Keratinocyte (primary cell): ENCODE results near the gene LGR4. TPM values are rescaled to one million over a fixed set of nuclear protein-coding genes. Genes with fewer than 3 reads are reported as not detected.
A peak's percentile ranks its signal among the peaks of the same experiment; 100 is the strongest.

ENCODE experiments used
- DNase-seq: peaks from one replicate; pipeline ENCODE4 v3.0.0-alpha.2; 2011; ENCODE audit warnings: low read depth, missing footprints, low spot score
- FAIRE-seq: peaks from 2 replicates; lab custom pipeline; 2011; peaks lifted over from hg19 to GRCh38; lab: Jason Lieb, UNC
- H2AFZ ChIP-seq: 2 replicates; pipeline ENCODE4 v1.6.0; 2012; ENCODE audit warnings: low read length, control low read depth, inconsistent platforms; ENCODE audit not compliant: control insufficient read depth
- H3K27ac ChIP-seq: 2 replicates; pipeline ENCODE4 v1.5.1; 2011; ENCODE audit warnings: low read length; ENCODE audit not compliant: control insufficient read depth, insufficient read depth
- H3K27me3 ChIP-seq: 3 replicates; pipeline ENCODE4 v1.6.0; 2011; ENCODE audit warnings: low read length; ENCODE audit not compliant: control insufficient read depth, insufficient read depth; ENCODE audit errors: extremely low read depth
- H3K36me3 ChIP-seq, 2 experiments: 2 replicates in 1 of 2; 3 replicates in 1 of 2; pipeline ENCODE4 v1.5.1; 2011; ENCODE audit warnings: low read length in 2 of 2, mild to moderate bottlenecking in 1 of 2; ENCODE audit not compliant: control insufficient read depth in 2 of 2, insufficient read depth in 2 of 2; ENCODE audit errors: extremely low read depth in 1 of 2
- H3K4me1 ChIP-seq: 3 replicates; pipeline ENCODE4 v1.5.1; 2011; ENCODE audit warnings: low read length; ENCODE audit not compliant: control insufficient read depth, insufficient read depth; ENCODE audit errors: extremely low read depth
- H3K4me2 ChIP-seq: 3 replicates; pipeline ENCODE4 v1.6.0; 2011; ENCODE audit warnings: low read depth, low read length; ENCODE audit not compliant: control insufficient read depth, insufficient read depth; ENCODE audit errors: extremely low read depth
- H3K4me3 ChIP-seq, 3 experiments: fragments of 200-600 bp in 1 of 3; sonication (generic) in 1 of 3; 2 replicates in 2 of 3; 3 replicates in 1 of 3; pipeline ENCODE4 v1.5.1; 2011 to 2016; ENCODE audit warnings: low read length in 3 of 3, mild to moderate bottlenecking in 3 of 3, control low read depth in 2 of 3, inconsistent platforms in 1 of 3, low read depth in 1 of 3, mixed read lengths in 1 of 3, mixed run types in 1 of 3, moderate library complexity in 1 of 3; ENCODE audit not compliant: control insufficient read depth in 2 of 3, insufficient read depth in 2 of 3; ENCODE audit errors: extremely low read depth in 1 of 3
- H3K79me2 ChIP-seq: 2 replicates; pipeline ENCODE4 v1.6.0; 2012; ENCODE audit warnings: low read length; ENCODE audit not compliant: control insufficient read depth, insufficient read depth
- H3K9ac ChIP-seq: 3 replicates; pipeline ENCODE4 v1.6.0; 2011; ENCODE audit warnings: low read length; ENCODE audit not compliant: control insufficient read depth, insufficient read depth; ENCODE audit errors: extremely low read depth
- H3K9me1 ChIP-seq: 3 replicates; pipeline ENCODE4 v1.6.0; 2011; ENCODE audit warnings: low read length; ENCODE audit not compliant: control insufficient read depth, insufficient read depth; ENCODE audit errors: extremely low read depth
- H3K9me3 ChIP-seq: 2 replicates; pipeline ENCODE4 v1.5.1; 2012; ENCODE audit warnings: low read depth, low read length; ENCODE audit not compliant: control insufficient read depth
- H4K20me1 ChIP-seq: 3 replicates; pipeline ENCODE4 v1.6.0; 2011; ENCODE audit warnings: low read length; ENCODE audit not compliant: control insufficient read depth, insufficient read depth; ENCODE audit errors: extremely low read depth
- EZH2 ChIP-seq: IDR thresholded peaks from one replicate; pipeline ENCODE4 v1.6.1; 2012; ENCODE audit warnings: inconsistent platforms, mild to moderate bottlenecking, low read length, moderate library complexity
- dilution Hi-C: fragments of 300-500 bp; cut with MboI; formaldehyde crosslinking; loops from one replicate; pipeline ENCODE4 v1.7.0; 2020; ENCODE audit warnings: low sequenced_read_pairs; ENCODE audit not compliant: extremely low pct_ligation_motif_present
- polyA plus RNA-seq, 5 experiments: library from polyadenylated mRNA; depleted of rRNA in 3 of 5; stranded (reverse) in 3 of 5; stranded (forward) in 1 of 5; unstranded in 1 of 5; fragments of >200 nt; gene quantifications; 1 replicate in 1 of 5; 2 replicates in 3 of 5; 3 replicates in 1 of 5; pipeline versions ENCODE4 v1.2.1 to v1.2.3, GENCODE V29; 2011 to 2012; ENCODE audit warnings: missing spikeins in 2 of 5, low read depth in 1 of 5, low replicate concordance in 1 of 5
- TF ChIP-seq, protein P1 (sequence below), 3 experiments: IDR thresholded peaks in 1 of 3; conservative IDR thresholded peaks in 1 of 3; optimal IDR thresholded peaks in 1 of 3; 2 replicates in 2 of 3; 3 replicates in 1 of 3; pipeline versions ENCODE3 to v1.5.1; 2011; ENCODE audit warnings: low read length in 3 of 3, mild to moderate bottlenecking in 3 of 3, moderate library complexity in 2 of 3, control low read depth in 1 of 3, inconsistent platforms in 1 of 3; ENCODE audit not compliant: insufficient read depth in 2 of 3; ENCODE audit errors: extremely low read depth in 1 of 3

Gene LGR4
- polyA plus RNA-seq, 1 donor (not counting 4 experiments of a cell fraction or from before 2014, with no cell fraction given) = 49.7 TPM

GRCh38 chr11:27462543-27462942 is 10.0 kb downstream of the LGR4 start:
- Histone ChIP-seq H3K27ac (peak overlapping the region; percentile 35), H3K9me3 (no peaks in the 10 kb centered on the region), H3K79me2 (peaks cover 97% of the 10 kb centered on the region), H3K27me3 (no peaks in the 10 kb centered on the region), H3K4me3 (no peak overlapping the region), H3K4me2 (peak overlapping the region; percentile 44), H4K20me1 (no peaks in the 10 kb centered on the region), H3K9ac (no peak overlapping the region), H3K4me1 (peaks cover 57% of the 10 kb centered on the region), H3K9me1 (no peaks in the 10 kb centered on the region), H3K36me3 (no peaks in the 10 kb centered on the region), H2AFZ (no peak overlapping the region)
- DNase-seq (no peak), FAIRE-seq (no peak)
- TF ChIP-seq, protein P1, sequence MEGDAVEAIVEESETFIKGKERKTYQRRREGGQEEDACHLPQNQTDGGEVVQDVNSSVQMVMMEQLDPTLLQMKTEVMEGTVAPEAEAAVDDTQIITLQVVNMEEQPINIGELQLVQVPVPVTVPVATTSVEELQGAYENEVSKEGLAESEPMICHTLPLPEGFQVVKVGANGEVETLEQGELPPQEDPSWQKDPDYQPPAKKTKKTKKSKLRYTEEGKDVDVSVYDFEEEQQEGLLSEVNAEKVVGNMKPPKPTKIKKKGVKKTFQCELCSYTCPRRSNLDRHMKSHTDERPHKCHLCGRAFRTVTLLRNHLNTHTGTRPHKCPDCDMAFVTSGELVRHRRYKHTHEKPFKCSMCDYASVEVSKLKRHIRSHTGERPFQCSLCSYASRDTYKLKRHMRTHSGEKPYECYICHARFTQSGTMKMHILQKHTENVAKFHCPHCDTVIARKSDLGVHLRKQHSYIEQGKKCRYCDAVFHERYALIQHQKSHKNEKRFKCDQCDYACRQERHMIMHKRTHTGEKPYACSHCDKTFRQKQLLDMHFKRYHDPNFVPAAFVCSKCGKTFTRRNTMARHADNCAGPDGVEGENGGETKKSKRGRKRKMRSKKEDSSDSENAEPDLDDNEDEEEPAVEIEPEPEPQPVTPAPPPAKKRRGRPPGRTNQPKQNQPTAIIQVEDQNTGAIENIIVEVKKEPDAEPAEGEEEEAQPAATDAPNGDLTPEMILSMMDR (optimal IDR thresholded peaks at IDR 0.05 in 1 of 3, IDR thresholded peaks at IDR 0.05 in 1 of 3, conservative IDR thresholded peaks at IDR 0.05 in 1 of 3; ENCODE audit: extremely low read depth in 1 of 3, insufficient read depth in 2 of 3, low read length in 3 of 3) = no peak
- no peak for TF ChIP-seq EZH2
- dilution Hi-C loops = no loop called here

DNA sequence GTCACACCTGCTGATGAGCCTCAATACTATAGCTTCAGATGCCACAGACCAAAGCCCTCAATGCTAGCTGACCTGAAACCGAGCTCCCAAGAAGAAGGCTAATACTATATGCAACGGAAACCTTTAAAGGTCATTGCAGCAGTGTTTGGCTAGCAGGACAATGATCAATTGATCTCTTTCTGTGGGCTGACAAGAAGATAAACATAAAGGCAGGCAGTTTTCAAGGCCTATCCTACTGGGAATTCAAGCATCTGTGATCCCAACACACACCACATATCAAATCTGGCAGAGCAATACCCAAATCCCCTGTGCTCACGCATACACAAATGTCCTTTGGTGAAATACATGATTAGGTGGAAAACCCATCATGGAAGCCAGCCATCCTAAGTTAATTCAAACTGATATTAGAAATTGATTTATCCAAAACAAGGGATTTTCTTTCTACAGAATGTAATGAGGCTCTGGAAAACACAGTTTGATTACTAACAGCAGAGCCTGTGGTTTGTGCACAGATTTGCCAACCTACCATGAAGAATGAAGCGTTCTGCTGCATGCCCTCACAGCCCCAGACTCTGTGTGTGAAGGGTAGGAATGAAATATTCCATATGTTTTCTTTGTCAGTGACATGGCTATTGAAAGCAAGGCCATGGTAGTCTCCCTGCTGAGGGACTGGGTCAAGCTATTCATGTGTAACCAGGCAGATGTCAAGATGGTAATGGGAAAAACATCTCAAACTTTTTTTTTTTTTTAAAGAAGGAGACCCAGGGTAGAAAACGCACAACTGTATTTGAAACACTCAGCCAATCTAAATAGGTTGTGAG is 12.2 kb downstream of the LGR4 start:
- Histone ChIP-seq H3K36me3 (no peaks in the 10 kb centered on the region), H3K9me1 (no peaks in the 10 kb centered on the region), H3K4me2 (no peak overlapping the region), H4K20me1 (no peaks in the 10 kb centered on the region), H3K4me3 (no peak overlapping the region), H3K4me1 (peaks cover 57% of the 10 kb centered on the region), H2AFZ (no peak overlapping the region), H3K9me3 (no peaks in the 10 kb centered on the region), H3K9ac (no peak overlapping the region), H3K79me2 (peaks cover 93% of the 10 kb centered on the region), H3K27ac (no peak overlapping the region), H3K27me3 (no peaks in the 10 kb centered on the region)
- DNase-seq (no peak), FAIRE-seq (no peak)
- dilution Hi-C loops = no loop called here
- TF ChIP-seq, protein P1 (optimal IDR thresholded peaks at IDR 0.05 in 1 of 3, IDR thresholded peaks at IDR 0.05 in 1 of 3, conservative IDR thresholded peaks at IDR 0.05 in 1 of 3; ENCODE audit: extremely low read depth in 1 of 3, insufficient read depth in 2 of 3, low read length in 3 of 3) = no peak
- no peak for TF ChIP-seq EZH2
